Measurements from ENCODE around the gene RAB26. TPM values are rescaled to one million over a fixed set of nuclear protein-coding genes. Genes with fewer than 3 reads are reported as not detected.

The RAB26 gene
- total and polyA plus RNA-seq, 2 of the 13 experiments (the other 11 are each of a cell fraction or from before 2014, with no cell fraction given): 0.86 to 3.6 TPM

DNA sequence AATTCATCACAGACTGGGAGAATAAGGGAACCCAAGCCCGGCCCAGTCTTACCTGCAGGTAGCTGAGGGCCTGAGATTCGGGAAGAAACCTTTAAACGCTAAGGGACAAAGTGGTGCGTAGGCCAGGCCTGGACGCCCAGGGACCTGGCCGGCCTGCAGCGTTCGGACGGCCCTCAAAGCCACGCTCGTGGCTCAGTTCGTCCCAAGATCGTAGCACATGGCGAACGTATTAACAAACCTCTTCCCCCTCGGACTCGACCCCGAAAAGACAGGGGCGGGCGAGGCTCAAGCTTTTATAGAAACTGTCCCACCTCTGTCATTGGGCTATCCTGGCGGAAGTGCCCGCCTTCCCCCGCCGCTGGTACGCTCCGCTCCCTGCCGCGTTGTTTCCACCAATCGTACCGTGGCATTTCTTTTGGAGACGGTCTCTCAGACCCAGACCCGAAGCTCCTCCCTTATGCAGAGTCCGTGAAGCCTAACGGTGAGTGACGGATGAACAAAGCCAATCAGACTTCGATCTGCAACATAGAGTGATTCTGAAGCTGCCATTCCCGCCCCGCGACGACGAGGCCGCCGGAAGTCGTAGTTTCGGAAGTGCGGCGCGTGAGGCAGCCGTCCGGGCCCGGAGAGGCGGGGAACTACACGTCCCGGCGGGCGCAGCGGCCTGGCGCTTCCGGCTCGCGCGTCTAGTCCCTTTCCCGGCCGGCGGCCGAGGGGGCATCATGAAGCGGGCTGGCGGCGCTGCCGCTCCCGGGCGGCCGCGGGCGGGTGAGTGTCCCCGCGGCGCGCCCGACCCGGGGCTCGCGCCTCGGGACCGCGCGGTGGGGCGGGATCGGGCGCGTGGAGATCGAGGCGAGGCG lies 6.9 kb downstream of the RAB26 start, which contains the start of gene TRAF7 (continued):
- no peak for TF ChIP-seq DDIT3 (CRISPR knock-in tag; IDR thresholded peaks at IDR 0.05)
- 0 out of 2 replicates have a peak, but pooled peaks have one; percentile 29 for TF ChIP-seq RFX5 (IDR thresholded peaks at IDR 0.05; ENCODE audit: low read depth, low read length)
- TF ChIP-seq ELF3 (CRISPR knock-in tag; IDR thresholded peaks at IDR 0.05): peak; percentile 53
- no peak for TF ChIP-seq PAX8 (CRISPR knock-in tag; IDR thresholded peaks at IDR 0.05; ENCODE audit: borderline replicate concordance)
- peak; percentile 4 to 14; a peak in 1 of 4 replicates for TF ChIP-seq EP300 (IDR thresholded peaks at IDR 0.05; ENCODE audit: low read depth in 2 of 2, low read length in 2 of 2)
- TF ChIP-seq EP300 (CRISPR knock-in tag; IDR thresholded peaks at IDR 0.05; ENCODE audit: borderline replicate concordance): peak; percentile 27; the same call in 1 of the 2 replicates
- peak; percentile 89; the same call in 1 of the 2 replicates for TF ChIP-seq MBNL3 (CRISPR knock-in tag; conservative IDR thresholded peaks at IDR 0.05)
- TF ChIP-seq YEATS4 (CRISPR knock-in tag; IDR thresholded peaks at IDR 0.05; ENCODE audit: borderline replicate concordance): peak; percentile 95
- TF ChIP-seq RBFOX2 (IDR thresholded peaks at IDR 0.05; ENCODE audit: low read depth, low read length): peak; percentile 95
- peak; percentile 74; the same call in 1 of the 2 replicates for TF ChIP-seq KDM4B (CRISPR knock-in tag; IDR thresholded peaks at IDR 0.05)
- peak; percentile 51; the same call in 1 of the 2 replicates for TF ChIP-seq FOXK1 (CRISPR knock-in tag; IDR thresholded peaks at IDR 0.05; ENCODE audit: borderline replicate concordance, low read depth)
- TF ChIP-seq CEBPB (IDR thresholded peaks at IDR 0.05; ENCODE audit: borderline replicate concordance, low read depth, low read length): no peak
- peak; percentile 86 for TF ChIP-seq REPIN1 (CRISPR knock-in tag; IDR thresholded peaks at IDR 0.05; ENCODE audit: borderline replicate concordance, low read depth)
- TF ChIP-seq ZBTB14 (CRISPR knock-in tag; IDR thresholded peaks at IDR 0.05): peak; percentile 56
- TF ChIP-seq KLF15 (CRISPR knock-in tag; IDR thresholded peaks at IDR 0.05; ENCODE audit: borderline replicate concordance): peak; percentile 70; the same call in 1 of the 2 replicates
- no peak for TF ChIP-seq ZFP36 (IDR thresholded peaks at IDR 0.05; ENCODE audit: borderline replicate concordance, low read depth, low read length, partially characterized antibody)
- TF ChIP-seq PRPF4 (IDR thresholded peaks at IDR 0.05; ENCODE audit: low read depth, low read length, poor library complexity, severe bottlenecking): no peak
- TF ChIP-seq, protein P1, sequence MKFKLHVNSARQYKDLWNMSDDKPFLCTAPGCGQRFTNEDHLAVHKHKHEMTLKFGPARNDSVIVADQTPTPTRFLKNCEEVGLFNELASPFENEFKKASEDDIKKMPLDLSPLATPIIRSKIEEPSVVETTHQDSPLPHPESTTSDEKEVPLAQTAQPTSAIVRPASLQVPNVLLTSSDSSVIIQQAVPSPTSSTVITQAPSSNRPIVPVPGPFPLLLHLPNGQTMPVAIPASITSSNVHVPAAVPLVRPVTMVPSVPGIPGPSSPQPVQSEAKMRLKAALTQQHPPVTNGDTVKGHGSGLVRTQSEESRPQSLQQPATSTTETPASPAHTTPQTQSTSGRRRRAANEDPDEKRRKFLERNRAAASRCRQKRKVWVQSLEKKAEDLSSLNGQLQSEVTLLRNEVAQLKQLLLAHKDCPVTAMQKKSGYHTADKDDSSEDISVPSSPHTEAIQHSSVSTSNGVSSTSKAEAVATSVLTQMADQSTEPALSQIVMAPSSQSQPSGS (CRISPR knock-in tag; IDR thresholded peaks at IDR 0.05): peak; percentile 17; the same call in 1 of the 2 replicates
- TF ChIP-seq HBP1 (CRISPR knock-in tag; IDR thresholded peaks at IDR 0.05; ENCODE audit: low read depth): no peak
- TF ChIP-seq ZNF124 (CRISPR knock-in tag; IDR thresholded peaks at IDR 0.05): peak; percentile 53
- TF ChIP-seq ZNF510 (CRISPR knock-in tag; IDR thresholded peaks at IDR 0.05; ENCODE audit: low read depth): no peak
- TF ChIP-seq HNRNPH1 (optimal IDR thresholded peaks at IDR 0.05; ENCODE audit: low read depth, low read length): peak; percentile 98
